MCF 10A (cell line): ENCODE results near the gene VRK1. TPM values are rescaled to one million over a fixed set of nuclear protein-coding genes. Genes with fewer than 3 reads are reported as not detected.
A peak's percentile ranks its signal among the peaks of the same experiment; 100 is the strongest.
"Not testable (repeated sequence)": the region's sequence is repeated elsewhere in the genome, so short reads cannot be mapped to it uniquely, and the experiment has no call there.

Experiments
- BruUV-seq: library from RNA; stranded (reverse); fragments of 400-500 nt; replicated peaks from 2 replicates; lab custom pipeline; 2021; lab: Mats Ljungman, UMichigan
- CTCF ChIA-PET: fragments of 300-600 bp; sonication (Branson Sonifier 250); formaldehyde crosslinking; extraction: SDS; loops from one replicate; lab custom pipeline; 2021; ENCODE audit warnings: antibody characterized with exemption, inconsistent platforms; lab: Yijun Ruan, JAX
- POLR2A ChIA-PET: fragments of 300-600, 350-650 bp; sonication (Branson Sonifier 250); formaldehyde crosslinking; extraction: SDS; loops from one replicate; lab custom pipeline; 2020; ENCODE audit warnings: antibody characterized with exemption, inconsistent platforms; lab: Yijun Ruan, JAX
- DNase-seq: peaks from one replicate; pipeline ENCODE4 v3.0.0-alpha.2; 2018; ENCODE audit not compliant: unreplicated experiment
- H3K27ac Mint-ChIP-seq: one replicate; pipeline ENCODE4 v1.8.0; 2022; ENCODE audit warnings: mild to moderate bottlenecking, low read depth, mixed read lengths; ENCODE audit not compliant: unreplicated experiment
- H3K27me3 Mint-ChIP-seq: one replicate; pipeline ENCODE4 v1.8.0; 2022; ENCODE audit warnings: mixed read lengths; ENCODE audit not compliant: insufficient read depth, unreplicated experiment
- H3K36me3 Mint-ChIP-seq: one replicate; pipeline ENCODE4 v1.8.0; 2022; ENCODE audit warnings: mild to moderate bottlenecking, moderate library complexity, mixed read lengths; ENCODE audit not compliant: insufficient read depth, unreplicated experiment
- H3K4me1 Mint-ChIP-seq: one replicate; pipeline ENCODE4 v1.8.0; 2022; ENCODE audit warnings: mixed read lengths; ENCODE audit not compliant: insufficient read depth, unreplicated experiment
- H3K4me3 Mint-ChIP-seq: one replicate; pipeline ENCODE4 v1.8.0; 2022; ENCODE audit warnings: mild to moderate bottlenecking, moderate library complexity, mixed read lengths; ENCODE audit not compliant: unreplicated experiment
- H3K9me3 Mint-ChIP-seq: one replicate; pipeline ENCODE4 v1.8.0; 2022; ENCODE audit warnings: mixed read lengths; ENCODE audit not compliant: unreplicated experiment
- CTCF ChIP-seq: fragments of 200-600 bp; IDR thresholded peaks from one replicate; pipeline ENCODE4 v1.8.0; 2022; ENCODE audit warnings: antibody characterized with exemption, mild to moderate bottlenecking; ENCODE audit not compliant: unreplicated experiment
- intact Hi-C: fragments of 100-400 bp; cut with micrococcal nuclease; formaldehyde crosslinking; loops from 2 replicates; pipeline ENCODE4 v1.14.1; 2022
- total RNA-seq: library from RNA; stranded (reverse); gene quantifications from 2 replicates; pipeline ENCODE4 v1.2.3, GENCODE V29; 2022

The VRK1 gene
- total RNA-seq, 1 experiment from 2014 or later = 17.7 TPM

- BruUV-seq = no TSS peak
- Mint-ChIP-seq H3K4me1 (no peaks in the 10 kb centered on the region), H3K27ac (no peak overlapping the region), H3K27me3 (peaks cover 38% of the 10 kb centered on the region), H3K36me3 (no peaks in the 10 kb centered on the region), H3K9me3 (no peaks in the 10 kb centered on the region), H3K4me3 (peak overlapping the region; percentile 47)
- ChIA-PET POLR2A (interaction anchor here (1.4 to 2.6 kb wide), 3 partner anchors 9 to 34 kb away, joined by 4 to 9 read pairs (median 6); partner anchors contain the start of gene VRK1), CTCF (interaction anchor here (0.6 kb wide), 3 partner anchors 137 to 365 kb away, joined by 3 to 5 read pairs (median 3); no protein-coding TSS in a partner anchor)
- DNase-seq = peak; percentile 82
- intact Hi-C loops = no loop called here
- no peak for TF ChIP-seq CTCF
Observed at GRCh38 chr14:96762650-96763049, 34.5 kb upstream of the VRK1 start.

- no TSS peak for BruUV-seq
Observed at GRCh38 chr14:96764012-96764411, 33.2 kb upstream of the VRK1 start.

GRCh38 chr14:96765205-96765604, 32.0 kb upstream of the VRK1 start:
- H3K4me1 Mint-ChIP-seq, intact Hi-C loops, H3K9me3 Mint-ChIP-seq, POLR2A ChIA-PET, CTCF ChIA-PET, H3K27ac Mint-ChIP-seq, DNase-seq, H3K36me3 Mint-ChIP-seq, BruUV-seq, H3K4me3 Mint-ChIP-seq: not testable (repeated sequence)
- peaks cover 39% of the 10 kb centered on the region for H3K27me3 Mint-ChIP-seq

More at GRCh38 chr14:96764012-96764411, 33.2 kb upstream of the VRK1 start:
- H3K4me1 Mint-ChIP-seq = no peaks in the 10 kb centered on the region
- intact Hi-C loops = no loop called here
- no peaks in the 10 kb centered on the region for H3K36me3 Mint-ChIP-seq
- ChIA-PET CTCF (no interaction called here), POLR2A (interaction anchor here (2.6 kb wide), 1 partner anchor 32 kb away, joined by 9 read pairs; the partner anchor contains the start of gene VRK1)
- H3K27ac Mint-ChIP-seq = no peak overlapping the region
- no peak overlapping the region for H3K4me3 Mint-ChIP-seq
- TF ChIP-seq CTCF = no peak
- no peaks in the 10 kb centered on the region for H3K9me3 Mint-ChIP-seq
- peaks cover 39% of the 10 kb centered on the region for H3K27me3 Mint-ChIP-seq
- DNase-seq = no peak

- intact Hi-C loops = no loop called here
- POLR2A ChIA-PET = no interaction called here
- TF ChIP-seq CTCF = no peak
- CTCF ChIA-PET = interaction anchor here (0.5 kb wide), 1 partner anchor 355 kb away, joined by 3 read pairs; no protein-coding TSS in a partner anchor
- Mint-ChIP-seq H3K4me1 (no peaks in the 10 kb centered on the region), H3K4me3 (no peak overlapping the region), H3K36me3 (no peaks in the 10 kb centered on the region), H3K27ac (no peak overlapping the region), H3K9me3 (no peaks in the 10 kb centered on the region), H3K27me3 (peaks cover 22% of the 10 kb centered on the region)
- BruUV-seq = no TSS peak
- DNase-seq = no peak
Observed at GRCh38 chr14:96772929-96773328, 24.3 kb upstream of the VRK1 start.
